SH-SY5Y (cell line): Measurements from ENCODE around the gene EXOC6B.

Experiments used
- GATA2 ChIP-seq: IDR thresholded peaks from 2 replicates; pipeline ENCODE4 v1.6.1; 2011; ENCODE audit warnings: mild to moderate bottlenecking, low read depth, low read length
- GATA3 ChIP-seq: IDR thresholded peaks from 2 replicates; pipeline ENCODE4 v1.6.1; 2011; ENCODE audit warnings: low read depth, mild to moderate bottlenecking, low read length, moderate library complexity

DNA sequence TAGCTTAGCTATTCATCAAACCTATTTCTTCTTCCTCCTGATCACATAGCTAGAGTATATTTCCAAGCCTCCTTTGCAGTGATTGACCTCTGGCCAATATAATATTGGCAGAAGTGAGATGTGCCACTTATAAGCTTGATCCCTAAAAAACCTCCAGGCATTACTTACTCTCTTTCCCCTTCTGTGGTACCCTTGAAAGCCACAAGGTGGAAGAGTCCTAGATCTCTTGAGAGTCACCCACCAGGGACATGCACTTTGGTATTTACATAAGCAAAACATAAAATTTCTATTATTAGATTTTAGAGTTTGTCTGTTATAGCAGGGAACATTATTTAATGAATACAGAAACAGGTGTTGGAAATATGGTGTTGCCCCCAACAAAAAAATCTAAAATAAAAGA is 112.0 kb downstream of the EXOC6B start:
- TF ChIP-seq GATA2 (no peak), GATA3 (no peak)
